ENCODE measurements around the gene PIAS2. TPM values are rescaled to one million over a fixed set of nuclear protein-coding genes. Genes with fewer than 3 reads are reported as not detected.
"Not testable (repeated sequence)": the region's sequence is repeated elsewhere in the genome, so short reads cannot be mapped to it uniquely, and the experiment has no call there.

PIAS2 gene
- total RNA-seq, 1 experiment from 2014 or later: 35.2 TPM

DNA sequence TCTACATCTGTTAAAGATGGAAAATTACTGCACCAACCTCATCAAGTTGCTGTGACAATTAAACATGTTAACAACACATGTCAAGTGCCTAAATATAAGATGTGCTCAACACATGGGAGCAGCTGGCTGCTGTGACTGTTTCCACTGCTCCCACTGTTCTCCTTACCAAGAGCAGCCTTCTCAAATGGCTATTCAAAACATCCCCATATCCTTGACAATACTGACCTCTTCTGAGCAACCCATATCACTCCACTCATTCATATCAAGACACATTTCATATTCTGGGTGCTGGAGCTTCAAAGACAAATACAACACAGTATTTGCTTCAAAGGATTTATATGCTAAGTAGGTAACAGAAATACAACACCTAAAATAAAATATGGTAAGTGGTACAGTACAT is 60.3 kb downstream of the PIAS2 start:
- in situ Hi-C loops (cut with HindIII; ENCODE audit: low sequenced_read_pairs): no loop called here
- DNase-seq (ENCODE audit: low spot score): peak; percentile 61

DNA sequence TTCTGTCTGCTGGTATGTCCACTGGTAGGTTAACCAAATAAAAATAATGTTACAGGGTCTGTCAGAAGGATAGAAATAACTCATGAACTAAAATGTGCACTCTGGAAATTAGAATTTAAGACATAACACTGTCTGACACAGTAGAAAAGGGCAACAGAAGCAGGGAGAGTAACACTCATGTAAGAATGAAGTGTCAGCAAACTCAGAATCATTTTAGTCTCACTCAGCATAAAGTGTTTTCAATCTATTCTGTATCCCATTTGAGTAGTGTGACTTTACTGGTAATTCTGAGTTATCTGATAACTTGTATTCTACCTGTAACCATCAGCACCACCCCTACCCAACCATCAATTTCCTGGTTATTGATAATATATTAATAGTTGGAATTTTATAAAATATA is 68.3 kb downstream of the PIAS2 start:
- DNase-seq (ENCODE audit: low spot score): no peak
- in situ Hi-C loops (cut with HindIII; ENCODE audit: low sequenced_read_pairs): no loop called here

DNA sequence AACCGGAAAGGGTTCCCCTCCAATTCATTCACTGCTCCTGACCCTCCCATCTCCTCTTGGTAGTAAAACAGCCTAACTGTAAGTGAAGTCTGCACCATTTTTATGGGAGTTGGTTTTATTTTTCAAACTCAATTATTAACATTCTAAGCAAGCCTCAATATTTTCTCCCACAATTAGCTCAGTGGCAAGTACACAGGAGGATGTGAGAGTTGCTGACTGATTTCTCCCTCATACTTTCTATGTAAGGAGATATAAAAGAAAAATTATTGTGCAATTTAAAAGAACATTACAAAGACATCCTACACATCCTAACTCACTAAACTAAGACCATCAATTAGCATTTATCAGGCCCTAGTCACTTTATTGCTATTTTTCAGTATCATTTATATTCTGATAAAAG is 73.9 kb downstream of the PIAS2 start:
- DNase-seq (ENCODE audit: low spot score): no peak
- in situ Hi-C loops (cut with HindIII; ENCODE audit: low sequenced_read_pairs): no loop called here

DNA sequence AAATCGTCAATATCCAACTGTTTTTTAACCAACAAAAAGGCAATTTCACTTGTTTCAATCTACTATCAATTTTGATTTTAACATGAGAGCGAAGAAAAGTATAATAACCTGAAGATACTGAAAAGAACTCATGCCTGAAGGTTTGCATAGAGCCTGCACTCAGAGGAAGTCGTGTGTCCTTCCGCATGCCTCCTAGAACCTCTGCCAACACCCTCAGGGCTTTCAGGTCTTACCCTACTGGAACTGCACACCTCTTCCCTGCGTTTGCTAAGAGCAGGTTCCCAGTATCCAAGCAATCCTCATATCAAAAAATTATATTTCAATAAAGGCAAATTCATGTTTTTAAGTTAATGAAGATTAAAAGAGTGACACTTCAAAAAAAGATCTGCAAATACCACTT is 74.7 kb downstream of the PIAS2 start:
- in situ Hi-C loops (cut with HindIII; ENCODE audit: low sequenced_read_pairs): no loop called here
- DNase-seq (ENCODE audit: low spot score): no peak

DNA sequence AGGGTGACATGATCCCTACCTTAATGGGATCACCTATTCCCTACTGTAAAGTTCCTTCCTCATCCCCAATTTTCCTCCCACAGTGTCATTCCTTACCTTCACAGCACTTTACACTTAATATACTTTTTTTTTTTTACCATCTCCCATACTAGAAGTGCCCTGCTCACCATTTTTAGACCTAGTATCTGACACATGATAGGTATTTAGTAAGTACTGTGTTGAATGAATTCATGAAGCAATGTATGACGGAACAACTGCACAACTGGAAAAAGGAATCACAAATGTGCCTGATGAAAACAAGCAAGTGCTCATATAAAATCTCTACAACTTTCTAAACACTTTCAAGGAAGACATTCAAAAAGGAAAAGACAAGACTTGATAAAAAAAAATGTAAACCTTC is 83.4 kb downstream of the PIAS2 start:
- in situ Hi-C loops (cut with HindIII; ENCODE audit: low sequenced_read_pairs): no loop called here
- DNase-seq (ENCODE audit: low spot score): no peak

DNA sequence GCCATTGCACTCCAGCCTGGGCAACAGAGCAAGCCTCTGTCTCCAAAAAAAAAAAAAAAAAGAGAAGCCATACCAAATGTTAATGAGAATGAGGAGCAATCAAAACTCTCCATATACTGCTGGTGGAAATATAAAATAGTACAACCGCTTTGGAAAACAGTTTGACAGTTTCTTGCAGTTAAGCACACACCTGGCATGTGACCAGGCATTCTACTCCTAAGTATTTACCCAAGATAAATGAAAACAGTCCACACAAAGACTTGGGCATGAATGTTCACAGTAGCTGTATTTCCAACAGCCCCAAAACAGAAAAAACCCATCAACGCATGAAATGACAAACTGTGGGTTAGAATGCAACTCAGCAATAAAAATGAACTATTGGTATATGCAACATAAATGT is 84.5 kb downstream of the PIAS2 start:
- in situ Hi-C loops (cut with HindIII; ENCODE audit: low sequenced_read_pairs): no loop called here
- DNase-seq (ENCODE audit: low spot score): no peak

DNA sequence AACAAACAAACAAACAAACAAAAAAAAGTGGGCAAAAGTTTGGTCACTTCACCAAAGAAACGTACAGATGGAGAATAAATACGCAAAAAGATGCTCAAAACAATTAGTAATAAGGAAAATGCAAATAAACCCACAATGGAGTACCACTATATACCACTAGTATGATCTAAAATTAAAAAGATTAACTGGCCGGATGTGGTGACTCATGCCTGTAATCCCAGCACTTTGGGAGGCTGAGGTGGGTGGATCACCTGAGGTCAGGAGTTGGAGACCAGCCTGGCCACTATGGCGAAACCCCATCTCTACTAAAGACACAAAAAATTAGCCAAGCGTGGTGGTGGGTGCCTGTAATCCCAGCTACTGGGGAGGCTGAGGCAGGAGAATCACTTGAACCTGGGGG is 84.9 kb downstream of the PIAS2 start:
- DNase-seq (ENCODE audit: low spot score); in situ Hi-C loops (cut with HindIII; ENCODE audit: low sequenced_read_pairs): not testable (repeated sequence)

DNA sequence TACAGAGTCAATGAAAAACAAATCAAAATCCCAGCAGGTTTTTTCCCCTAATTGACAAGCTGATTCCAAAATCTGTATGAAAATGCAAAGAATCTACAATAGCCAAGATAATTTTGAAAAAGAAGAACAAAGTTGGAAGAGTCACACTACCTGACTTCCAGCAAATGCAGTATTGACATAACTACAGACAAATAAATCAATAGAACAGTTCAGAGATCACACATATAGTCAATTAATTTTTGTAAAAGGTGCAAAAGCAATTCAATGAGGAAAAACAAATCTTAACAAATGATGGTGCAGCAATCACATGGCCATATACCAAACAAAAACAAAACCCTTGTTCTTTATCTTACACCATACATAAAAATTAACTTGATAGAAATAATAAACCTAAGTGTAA is 85.9 kb downstream of the PIAS2 start:
- in situ Hi-C loops (cut with HindIII; ENCODE audit: low sequenced_read_pairs): no loop called here
- DNase-seq (ENCODE audit: low spot score): no peak

DNA sequence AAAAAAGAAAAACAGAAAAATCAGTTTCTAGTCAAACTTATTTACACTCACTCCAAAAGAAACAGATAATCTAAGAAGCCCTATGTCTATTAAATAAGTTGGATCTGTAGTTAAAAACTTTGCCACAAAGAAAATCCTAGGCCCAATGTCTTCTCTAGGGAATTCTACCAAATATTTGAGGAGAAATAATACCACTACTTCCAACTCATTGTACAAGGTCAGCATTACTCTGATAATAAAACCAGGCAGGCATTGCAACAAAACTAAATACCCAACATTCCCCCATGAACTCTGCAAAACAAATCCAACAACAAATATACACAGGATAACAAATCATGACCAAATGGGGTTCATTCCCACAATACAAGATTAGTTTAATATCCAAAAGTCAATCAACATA is 86.7 kb downstream of the PIAS2 start:
- no peak for DNase-seq (ENCODE audit: low spot score)
- in situ Hi-C loops (cut with HindIII; ENCODE audit: low sequenced_read_pairs): no loop called here

DNA sequence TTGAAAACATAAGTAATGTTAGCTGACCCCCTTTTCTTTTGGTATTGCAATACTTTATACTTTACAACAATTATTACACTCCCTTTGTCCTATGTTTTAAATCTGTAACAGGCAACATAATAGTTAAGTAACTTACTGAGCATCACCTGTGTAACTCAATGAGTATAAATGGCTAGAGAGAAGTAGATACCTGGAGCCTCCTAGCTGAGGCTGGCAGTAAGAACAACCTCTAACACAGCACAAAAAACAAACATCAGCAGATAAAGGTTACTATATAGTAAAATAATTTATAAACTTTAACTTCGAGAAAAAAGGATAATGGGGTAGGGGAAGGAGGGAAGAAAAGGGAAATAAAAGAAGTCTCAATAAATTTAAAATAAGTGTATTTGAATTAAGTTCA is 87.4 kb downstream of the PIAS2 start:
- no peak for DNase-seq (ENCODE audit: low spot score)
- in situ Hi-C loops (cut with HindIII; ENCODE audit: low sequenced_read_pairs): no loop called here

DNA sequence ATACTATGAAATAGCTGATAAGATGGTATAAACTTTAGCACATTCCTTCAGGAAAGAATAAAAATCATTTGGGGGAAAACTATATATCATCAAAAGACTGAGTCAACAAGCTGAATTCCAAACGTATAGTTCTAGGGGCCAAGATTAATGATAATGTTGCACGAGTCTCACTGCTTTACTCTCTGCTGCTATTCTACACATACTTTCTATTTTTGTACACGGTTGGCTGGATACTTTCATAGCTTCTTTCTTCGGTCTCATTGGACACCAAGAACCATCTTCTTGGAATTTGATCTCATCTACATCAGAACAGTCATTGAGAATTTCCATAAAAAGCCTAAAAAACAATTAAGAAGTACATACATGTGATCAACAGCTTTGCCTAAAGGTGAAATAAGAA is 87.8 kb downstream of the PIAS2 start:
- in situ Hi-C loops (cut with HindIII; ENCODE audit: low sequenced_read_pairs): no loop called here
- DNase-seq (ENCODE audit: low spot score): no peak

DNA sequence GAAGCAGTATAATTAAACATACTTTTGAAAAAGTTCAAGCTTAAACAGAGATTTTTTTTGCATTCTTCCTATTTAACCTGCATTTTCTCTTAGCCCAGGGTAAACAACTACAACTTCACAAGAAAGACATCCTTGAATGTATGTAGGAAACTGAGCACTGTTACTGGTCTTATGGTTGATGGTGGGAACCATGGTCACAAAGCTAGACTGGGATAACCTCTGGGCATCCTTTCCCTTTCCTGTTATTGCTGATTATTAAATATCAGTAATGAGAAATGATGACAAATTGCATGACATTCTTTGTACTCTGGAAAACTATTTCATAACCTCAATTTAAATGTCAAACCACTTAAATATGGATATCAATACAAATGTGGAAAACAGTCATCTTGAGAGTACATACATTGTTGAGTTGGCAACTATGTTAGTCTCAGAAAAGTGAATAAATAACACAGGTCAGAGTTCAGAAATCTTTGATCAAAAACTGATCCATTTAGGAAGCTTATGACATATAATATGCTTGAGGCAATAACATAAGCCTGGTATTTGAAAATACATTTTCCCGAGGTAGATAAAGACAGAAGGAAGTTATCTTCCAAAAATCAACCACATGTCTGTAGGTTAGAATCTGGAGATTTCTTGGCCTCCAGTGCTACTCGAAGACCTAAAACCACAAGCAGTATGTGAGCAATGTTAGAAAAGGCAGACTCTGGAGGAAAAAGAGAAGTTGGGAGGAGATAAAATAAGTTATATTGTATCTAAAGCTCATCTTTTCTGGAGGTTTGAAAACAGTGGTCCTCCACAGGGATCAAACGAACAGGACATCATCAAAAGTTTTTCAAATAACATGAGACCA is 95.2 kb downstream of the PIAS2 start:
- in situ Hi-C loops (cut with HindIII; ENCODE audit: low sequenced_read_pairs): no loop called here
- no peak for DNase-seq (ENCODE audit: low spot score)

DNA sequence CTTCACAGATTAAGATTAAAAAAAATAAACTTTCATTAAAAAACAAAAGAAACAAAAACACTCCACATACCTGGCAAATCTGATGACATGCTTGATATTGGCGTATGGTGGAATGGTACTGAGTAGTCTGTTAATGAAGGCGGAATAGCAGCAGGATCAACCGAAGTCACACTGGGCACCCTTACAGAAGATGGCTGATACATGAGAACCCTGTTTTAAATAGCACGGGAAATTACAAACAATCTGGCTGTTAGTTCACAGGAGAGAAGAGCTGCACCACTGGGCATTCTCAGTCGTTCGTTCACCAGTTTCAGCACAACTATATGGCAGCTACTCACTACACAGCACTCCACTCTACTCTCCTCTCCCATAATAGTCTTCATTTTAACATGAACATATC is 96.4 kb downstream of the PIAS2 start:
- DNase-seq (ENCODE audit: low spot score): peak; percentile 63
- in situ Hi-C loops (cut with HindIII; ENCODE audit: low sequenced_read_pairs): no loop called here

DNA sequence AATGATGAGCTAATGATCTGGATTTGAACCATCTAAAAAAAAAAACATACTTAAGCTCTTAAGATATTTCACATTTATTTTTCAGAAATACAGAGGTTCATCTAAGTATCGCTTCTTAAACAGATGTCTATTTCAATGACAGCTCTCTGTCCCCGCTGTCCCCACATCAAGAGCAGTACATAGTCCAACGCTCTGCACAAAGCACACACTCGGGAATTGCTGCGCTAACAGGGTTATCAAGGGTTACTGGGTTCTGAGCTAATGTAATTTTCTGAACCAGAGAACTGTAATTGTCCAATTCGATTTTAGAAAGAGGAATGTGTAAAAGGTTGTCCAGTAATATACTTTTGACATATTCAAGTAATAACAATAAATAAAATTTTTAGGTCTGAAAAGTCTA is 101.6 kb downstream of the PIAS2 start:
- no peak for DNase-seq (ENCODE audit: low spot score)
- in situ Hi-C loops (cut with HindIII; ENCODE audit: low sequenced_read_pairs): no loop called here

DNA sequence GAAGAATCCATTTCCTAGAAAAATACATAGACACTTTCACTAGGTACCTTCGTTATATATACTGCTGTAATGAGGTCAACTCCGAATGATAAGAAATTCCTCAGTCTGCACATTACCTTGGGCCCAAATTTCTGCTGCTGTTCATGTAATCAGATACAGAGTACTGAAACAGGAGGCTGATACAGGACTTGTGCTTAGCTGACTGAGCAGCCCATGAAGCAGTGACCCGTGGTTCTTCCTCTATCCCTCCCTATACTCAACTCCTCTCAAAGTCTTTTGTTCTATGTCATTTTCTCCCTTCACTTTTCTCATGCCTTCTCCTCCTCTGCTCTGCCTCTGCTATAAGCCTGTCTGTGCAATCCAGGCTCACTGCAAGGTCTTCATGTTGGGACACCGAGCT is 102.9 kb downstream of the PIAS2 start:
- in situ Hi-C loops (cut with HindIII; ENCODE audit: low sequenced_read_pairs): no loop called here
- no peak for DNase-seq (ENCODE audit: low spot score)

DNA sequence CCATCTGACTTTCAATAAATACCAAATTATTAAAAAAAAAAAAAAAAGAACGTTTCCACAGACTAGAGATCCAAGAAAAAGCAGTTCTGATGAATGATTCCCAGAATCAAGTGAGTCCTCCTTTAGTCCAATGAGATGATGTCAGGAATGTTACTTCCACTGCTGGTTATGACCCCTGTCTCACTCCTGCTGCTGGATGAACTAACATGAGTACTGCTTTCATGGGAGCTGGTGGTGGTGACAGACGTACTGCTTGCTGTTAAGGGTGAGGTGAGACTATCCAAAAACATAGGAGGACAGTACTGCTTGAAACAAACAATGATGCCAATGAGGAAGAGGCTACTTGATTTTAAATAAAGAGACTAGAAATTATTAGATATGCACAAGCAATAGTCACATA is 105.0 kb downstream of the PIAS2 start:
- no peak for DNase-seq (ENCODE audit: low spot score)
- in situ Hi-C loops (cut with HindIII; ENCODE audit: low sequenced_read_pairs): no loop called here

DNA sequence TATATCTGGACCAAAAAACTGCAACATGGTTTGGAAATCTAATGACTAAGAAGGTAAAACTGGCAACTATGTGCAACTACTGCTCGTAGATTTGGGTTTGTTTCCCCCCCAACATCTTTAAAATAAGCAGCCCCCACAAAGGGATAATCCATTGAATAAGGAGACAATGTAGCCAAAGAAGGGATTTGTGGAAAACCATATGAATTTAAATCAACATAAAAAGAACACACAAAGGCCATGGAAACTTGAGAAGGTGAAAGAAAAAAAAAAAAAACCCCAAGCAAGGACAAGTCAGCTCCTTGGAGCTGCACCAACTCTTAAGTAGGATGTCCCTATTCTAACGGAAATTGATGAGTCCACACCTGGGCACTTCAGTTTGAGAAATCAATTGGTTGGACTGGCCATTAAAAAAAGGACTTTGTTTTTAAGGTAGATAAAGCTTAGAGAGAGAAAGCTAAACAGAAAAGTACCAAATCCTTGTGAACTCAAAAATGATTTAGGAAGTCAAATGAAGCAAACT is 106.8 kb downstream of the PIAS2 start:
- DNase-seq (ENCODE audit: low spot score): no peak
- in situ Hi-C loops (cut with HindIII; ENCODE audit: low sequenced_read_pairs): no loop called here

DNA sequence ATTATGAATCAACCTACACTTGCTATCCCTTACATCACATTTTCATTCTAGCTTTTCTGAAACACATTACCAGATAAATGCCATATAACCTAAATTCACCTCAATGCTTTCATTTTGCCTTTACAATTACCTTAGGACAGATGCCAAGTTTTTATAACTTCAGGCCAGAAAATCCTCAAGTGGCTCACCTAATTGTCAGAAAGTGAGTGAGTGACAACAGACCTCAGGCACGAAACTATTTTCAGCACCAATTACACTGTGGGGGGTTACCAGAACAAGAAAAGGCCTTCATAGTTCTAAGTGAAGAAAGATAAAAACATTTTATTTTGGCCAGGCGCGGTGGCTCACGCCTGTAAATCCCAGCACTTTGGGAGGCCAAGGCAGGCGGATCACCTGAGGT is 108.2 kb downstream of the PIAS2 start:
- no peak for DNase-seq (ENCODE audit: low spot score)
- in situ Hi-C loops (cut with HindIII; ENCODE audit: low sequenced_read_pairs): no loop called here

DNA sequence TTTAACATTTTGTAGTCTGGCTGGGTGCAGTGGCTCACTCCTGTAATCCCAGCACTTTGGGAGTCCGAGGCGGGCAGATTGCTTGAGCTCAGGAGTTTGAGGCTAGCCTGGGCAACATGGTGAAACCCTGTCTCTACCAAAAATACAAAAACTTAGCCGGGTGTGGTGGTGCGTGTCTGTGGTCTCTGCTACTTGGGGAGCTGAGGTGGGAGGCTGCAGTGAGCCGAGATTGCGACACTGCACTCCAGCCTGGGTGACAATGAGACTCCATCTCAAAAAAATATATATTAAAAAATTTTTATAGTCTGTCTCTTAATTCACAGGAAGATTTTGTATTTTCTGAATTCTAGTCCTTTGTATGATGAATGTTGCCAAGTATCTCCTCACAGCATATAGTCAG is 121.4 kb downstream of the PIAS2 start:
- in situ Hi-C loops (cut with HindIII; ENCODE audit: low sequenced_read_pairs): not testable (repeated sequence)

DNA sequence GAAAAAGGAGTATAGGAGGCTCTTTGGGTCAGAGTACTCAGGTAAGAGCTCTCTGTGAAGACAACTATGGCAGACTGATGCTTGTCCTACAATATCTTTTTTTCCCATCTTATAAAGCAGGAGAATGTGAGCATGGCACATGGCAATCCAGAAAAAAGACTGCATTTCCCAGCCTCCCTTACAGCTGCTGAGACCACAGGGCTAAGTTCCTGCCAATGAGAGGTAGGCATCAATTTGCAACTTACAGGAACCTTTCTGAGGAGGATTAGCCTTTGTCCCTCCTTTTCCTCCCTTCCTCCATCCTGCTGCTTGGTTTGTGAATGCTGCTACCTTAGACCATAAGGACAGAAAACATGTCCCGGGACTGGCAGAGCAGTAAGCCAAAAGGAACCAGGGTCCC is 122.7 kb downstream of the PIAS2 start:
- DNase-seq (ENCODE audit: low spot score): no peak
- in situ Hi-C loops (cut with HindIII; ENCODE audit: low sequenced_read_pairs): no loop called here

More for the DNA sequence above, 121.4 kb downstream of the PIAS2 start:
- DNase-seq (ENCODE audit: low spot score): not testable (repeated sequence)

DNA sequence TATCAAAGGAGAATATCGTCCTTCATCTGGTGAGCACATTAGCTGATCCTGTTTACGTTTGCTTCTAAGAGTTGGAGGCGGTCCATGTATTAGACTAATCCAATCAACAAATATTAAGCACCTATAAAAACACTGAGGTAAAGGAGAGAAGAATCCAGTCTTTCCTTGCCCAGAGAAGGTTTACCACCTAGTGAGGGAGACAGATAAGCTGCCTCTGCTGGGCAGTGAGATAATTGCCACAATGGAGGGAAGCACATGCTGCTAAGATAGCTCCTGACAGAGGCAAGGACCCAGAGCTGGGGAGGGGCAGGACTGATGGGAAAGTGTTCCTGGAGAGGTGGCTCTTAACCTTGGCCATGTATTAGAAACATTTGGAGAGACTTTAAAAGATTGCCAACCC is 123.7 kb downstream of the PIAS2 start:
- in situ Hi-C loops (cut with HindIII; ENCODE audit: low sequenced_read_pairs): no loop called here
- no peak for DNase-seq (ENCODE audit: low spot score)
